AG09319 (cell line): ENCODE measurements around the gene TRIM44.

Experiments used
- DNase-seq: peaks from one replicate; pipeline ENCODE4 v3.0.0-alpha.2; 2010; ENCODE audit warnings: low read depth; ENCODE audit errors: extremely low read depth
- CTCF ChIP-seq: IDR thresholded peaks from 2 replicates; pipeline ENCODE4 v1.5.1; 2011; ENCODE audit warnings: low read depth, mild to moderate bottlenecking, inconsistent platforms, low read length, moderate library complexity

Gene TRIM44

GRCh38 chr11:35850191-35850590 is 187.6 kb downstream of the TRIM44 start:
- DNase-seq, result no peak
- TF ChIP-seq CTCF, result no peak

GRCh38 chr11:35851342-35851741 is 188.8 kb downstream of the TRIM44 start:
- no peak for TF ChIP-seq CTCF

GRCh38 chr11:35852056-35852455 is 189.5 kb downstream of the TRIM44 start:
- TF ChIP-seq CTCF, result no peak
- DNase-seq, result no peak

More at GRCh38 chr11:35851342-35851741, 188.8 kb downstream of the TRIM44 start:
- no peak for DNase-seq

- DNase-seq, result no peak
- TF ChIP-seq CTCF, result no peak
Observed at GRCh38 chr11:35853971-35854370, 191.4 kb downstream of the TRIM44 start.

- TF ChIP-seq CTCF, result no peak
Observed at GRCh38 chr11:35855671-35856070, 193.1 kb downstream of the TRIM44 start.

GRCh38 chr11:35856259-35856658 is 193.7 kb downstream of the TRIM44 start:
- no peak for TF ChIP-seq CTCF
- DNase-seq, result no peak

More at GRCh38 chr11:35855671-35856070, 193.1 kb downstream of the TRIM44 start:
- DNase-seq, result no peak

GRCh38 chr11:35856756-35857155 is 194.2 kb downstream of the TRIM44 start:
- TF ChIP-seq CTCF, result no peak
- DNase-seq, result no peak

GRCh38 chr11:35857922-35858321 is 195.3 kb downstream of the TRIM44 start:
- DNase-seq, result no peak
- TF ChIP-seq CTCF, result no peak
